HG02840 (cell line): ENCODE data around the gene ABCG4.
"Not testable (repeated sequence)": the region's sequence is repeated elsewhere in the genome, so short reads cannot be mapped to it uniquely, and the experiment has no call there.

Source experiments
- ATAC-seq: cut with Tn5 transposase; IDR thresholded peaks from one replicate; pipeline ENCODE4 v1.9.1; 2021; ENCODE audit warnings: mild to moderate bottlenecking, moderate library complexity, moderate number of reproducible peaks; ENCODE audit not compliant: unreplicated experiment, low FRiP score

Gene ABCG4

GRCh38 chr11:119149018-119149785 is at the start of gene ABCG4:
Gene ABCG4, plus strand, starts transcription at chr11:119149052. Its CDS starts 914 bp downstream, at chr11:119149966.
- ATAC-seq: no peak

GRCh38 chr11:119099711-119100110 is 49.1 kb upstream of the ABCG4 start:
- no peak for ATAC-seq

DNA sequence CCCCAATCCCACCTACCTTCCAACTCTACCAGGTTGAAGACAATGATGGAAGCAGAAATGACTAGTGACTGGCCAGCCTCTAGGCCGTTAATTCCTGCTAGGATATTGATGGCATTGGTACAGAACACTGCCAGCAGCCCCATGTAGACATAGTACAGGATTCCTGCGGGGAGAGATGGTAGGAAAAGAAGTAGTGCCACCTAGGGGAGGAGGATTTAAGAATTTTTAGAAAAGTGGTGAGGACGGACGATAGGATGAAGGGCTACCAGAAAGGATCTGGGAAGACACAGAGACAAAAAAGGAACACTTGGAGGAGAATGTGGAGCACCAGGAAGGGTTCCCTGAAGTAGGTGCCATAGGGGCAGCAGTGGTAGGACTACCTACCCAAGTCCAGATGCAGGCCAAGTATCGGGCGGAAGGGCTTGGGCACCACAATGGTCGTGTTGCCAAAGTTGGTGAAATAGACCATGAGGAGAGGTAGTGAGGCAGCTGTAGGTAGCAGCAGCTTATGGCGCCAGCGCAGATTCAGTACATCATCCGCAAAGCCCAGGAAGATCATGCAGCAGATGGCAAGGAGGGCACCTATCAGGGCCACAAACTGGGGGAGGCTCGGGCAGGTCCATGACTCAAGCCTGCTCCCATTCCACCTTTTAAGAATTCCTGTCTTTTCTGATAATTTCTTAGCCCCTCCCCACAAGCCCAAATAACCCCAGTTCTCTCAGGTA is 48.4 kb upstream of the ABCG4 start:
- no peak for ATAC-seq

GRCh38 chr11:119100994-119101758 is 47.7 kb upstream of the ABCG4 start:
- ATAC-seq: no peak

DNA sequence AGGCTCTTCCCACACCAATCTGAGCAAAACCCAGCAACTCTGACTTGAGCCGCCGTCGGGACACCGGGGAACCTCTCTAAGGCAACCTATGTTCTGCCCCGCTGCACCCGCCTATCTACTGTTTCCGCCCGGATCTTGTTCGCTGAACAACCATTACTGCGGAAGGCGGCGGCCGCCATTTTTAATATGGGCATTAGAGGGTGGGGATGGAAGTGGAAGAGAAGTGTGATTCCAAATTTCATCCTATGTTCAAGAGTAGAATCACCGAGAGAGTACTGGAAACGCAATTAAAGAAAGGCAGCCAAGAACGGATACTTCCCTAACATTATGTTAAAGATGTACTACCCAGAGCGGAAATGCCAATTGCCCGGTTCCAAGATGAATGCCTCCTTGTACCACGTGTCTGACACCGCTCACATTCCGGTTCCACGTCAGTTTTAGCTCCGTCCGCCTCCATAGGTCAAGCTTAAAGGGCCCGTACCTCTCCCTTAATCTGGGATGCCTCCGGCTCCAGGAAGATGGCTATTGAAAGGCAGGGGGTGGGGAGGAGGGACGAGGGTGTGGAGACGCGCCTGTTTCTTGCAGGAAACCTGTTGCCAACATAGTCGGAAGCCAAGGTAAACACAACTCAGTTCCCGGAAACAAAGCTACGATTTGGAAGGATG is 47.0 kb upstream of the ABCG4 start, which contains the start of gene DPAGT1:
DPAGT1 (minus strand) TSS at position 95 of the 665 bp plus-strand sequence. CDS start 198 bp downstream, outside the sequence.
- peak; percentile 85 for ATAC-seq

DNA sequence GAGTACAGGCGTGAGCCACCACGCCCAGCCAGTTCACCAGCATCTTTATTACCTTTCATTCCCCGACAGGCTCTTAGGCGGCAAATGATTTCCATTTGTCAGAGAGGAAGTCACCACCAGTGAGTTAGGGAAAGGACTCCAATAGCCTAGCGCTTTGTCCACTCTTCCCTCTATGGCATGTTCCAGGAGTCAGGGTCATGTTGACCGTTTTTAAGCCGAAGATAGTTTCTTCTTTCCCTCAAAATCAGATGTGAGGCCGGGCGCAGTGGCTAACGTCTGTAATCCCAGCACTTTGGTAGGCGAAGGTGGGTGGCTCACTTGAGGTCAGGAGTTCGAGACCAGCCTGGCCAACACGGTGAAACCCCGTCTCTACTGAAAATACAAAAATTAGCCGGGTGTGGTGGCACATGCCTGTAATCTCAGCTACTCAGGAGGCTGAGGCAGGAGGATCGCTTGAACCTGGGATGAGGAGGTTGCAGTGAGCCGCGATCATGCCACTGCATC is 45.6 kb upstream of the ABCG4 start:
- ATAC-seq: not testable (repeated sequence)

GRCh38 chr11:119103793-119104192 is 45.1 kb upstream of the ABCG4 start:
- ATAC-seq: no peak

DNA sequence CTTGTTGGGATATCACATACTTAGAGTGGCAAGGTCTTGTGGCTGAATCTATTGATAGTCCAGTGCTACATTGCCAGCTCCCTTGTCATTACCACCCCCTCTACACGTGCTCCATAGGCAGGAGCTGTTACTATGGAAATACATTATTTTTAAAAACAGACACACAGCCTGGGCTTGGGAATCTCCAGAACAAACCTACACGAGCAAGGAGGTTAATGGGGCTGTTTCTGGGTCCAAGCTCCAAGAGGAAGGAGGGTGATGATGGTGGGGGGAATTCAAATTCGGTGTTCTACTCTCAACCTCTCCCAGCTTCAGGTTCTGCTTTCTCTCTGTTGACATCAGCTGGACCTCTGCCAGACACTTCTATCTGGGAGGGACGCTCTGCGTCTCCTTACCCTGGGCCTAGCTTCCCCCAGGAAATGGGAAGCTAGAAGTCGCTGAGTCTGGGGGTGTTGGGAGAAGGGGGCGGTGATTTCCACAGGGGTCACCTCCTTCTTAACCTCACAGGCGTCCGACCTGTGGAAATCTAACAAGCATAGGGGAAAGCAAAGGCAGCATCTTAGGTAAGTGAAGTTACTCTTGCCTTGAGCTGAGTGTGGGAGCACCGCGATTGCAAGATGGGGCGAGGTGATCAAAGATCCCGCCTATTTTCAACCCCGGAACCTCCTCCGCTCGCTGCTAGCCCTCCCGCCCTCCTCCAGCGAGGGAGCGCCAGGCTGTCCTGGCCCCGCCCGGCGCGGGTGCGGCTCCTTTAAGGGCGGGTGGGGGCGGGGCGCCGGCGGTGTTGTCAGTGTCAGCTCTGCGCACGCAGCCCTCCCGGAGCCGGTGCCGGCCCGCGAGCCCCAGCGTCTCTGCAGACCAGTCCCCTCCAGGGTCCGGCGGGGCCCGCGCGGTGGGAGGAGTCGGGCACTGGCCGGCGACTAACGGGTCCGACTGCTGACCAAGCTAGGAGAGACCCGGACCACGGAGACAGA is 42.0 kb upstream of the ABCG4 start, which contains the start of gene C2CD2L:
C2CD2L (plus strand) TSS at position 781 of the 974 bp plus-strand sequence. CDS start 398 bp downstream, outside the sequence.
- ATAC-seq: peak; percentile 67

DNA sequence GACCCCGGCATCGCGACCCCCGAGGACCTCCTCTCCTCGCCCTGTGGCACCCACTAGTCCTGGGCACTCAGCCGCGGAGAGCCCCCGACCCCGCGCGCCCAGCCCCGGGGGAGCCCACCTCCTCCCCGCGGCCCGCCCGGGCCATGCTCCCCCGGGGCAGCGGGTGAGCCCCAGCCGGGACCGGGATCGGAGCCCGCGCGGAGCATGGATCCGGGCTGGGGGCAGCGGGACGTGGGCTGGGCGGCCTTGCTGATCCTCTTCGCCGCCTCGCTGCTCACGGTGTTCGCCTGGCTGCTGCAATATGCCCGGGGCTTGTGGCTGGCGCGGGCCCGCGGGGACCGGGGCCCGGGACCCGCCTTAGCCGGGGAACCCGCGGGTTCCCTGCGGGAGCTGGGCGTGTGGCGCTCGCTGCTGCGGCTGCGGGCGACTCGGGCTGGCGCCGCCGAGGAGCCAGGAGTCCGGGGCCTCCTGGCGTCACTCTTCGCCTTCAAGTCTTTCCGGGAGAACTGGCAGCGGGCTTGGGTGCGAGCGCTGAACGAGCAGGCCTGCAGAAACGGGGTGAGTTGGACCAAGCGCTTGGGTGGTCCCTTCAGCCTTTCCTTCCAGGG is 41.2 kb upstream of the ABCG4 start:
- ATAC-seq: peak; percentile 16

DNA sequence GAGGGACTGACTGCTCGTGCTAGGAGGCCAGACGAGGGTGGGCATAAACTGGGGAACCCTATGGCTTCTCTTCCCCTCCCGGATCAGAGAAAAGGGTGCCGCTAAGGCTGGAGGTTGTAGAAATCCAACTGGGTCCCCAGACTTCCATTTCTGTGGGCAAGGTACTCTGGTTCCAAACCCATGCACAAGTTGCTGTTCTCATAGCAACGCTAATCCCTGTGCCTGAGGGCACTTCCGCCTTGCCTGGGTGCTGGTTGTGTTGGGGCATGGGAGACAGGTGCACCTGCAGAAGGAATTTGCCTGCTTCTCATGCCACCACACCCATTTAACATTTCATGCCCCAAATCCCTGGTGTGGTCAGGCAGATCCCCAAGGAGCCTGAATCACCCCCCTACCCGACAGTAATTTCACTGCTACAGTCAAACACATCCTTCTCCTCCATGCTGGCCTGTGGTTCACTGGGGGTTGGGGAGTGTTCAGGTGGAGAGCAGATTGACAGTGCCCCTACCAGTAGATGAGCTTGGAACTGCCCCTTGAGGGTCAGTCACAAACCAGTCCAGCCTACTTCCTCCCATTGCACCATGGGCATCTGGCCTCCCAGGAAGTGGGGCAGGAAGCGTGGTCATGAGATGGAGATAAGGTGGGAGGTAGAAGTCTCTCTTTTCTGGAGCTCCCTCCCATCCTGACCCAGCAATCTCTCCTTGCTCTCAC is 40.6 kb upstream of the ABCG4 start:
- no peak for ATAC-seq

DNA sequence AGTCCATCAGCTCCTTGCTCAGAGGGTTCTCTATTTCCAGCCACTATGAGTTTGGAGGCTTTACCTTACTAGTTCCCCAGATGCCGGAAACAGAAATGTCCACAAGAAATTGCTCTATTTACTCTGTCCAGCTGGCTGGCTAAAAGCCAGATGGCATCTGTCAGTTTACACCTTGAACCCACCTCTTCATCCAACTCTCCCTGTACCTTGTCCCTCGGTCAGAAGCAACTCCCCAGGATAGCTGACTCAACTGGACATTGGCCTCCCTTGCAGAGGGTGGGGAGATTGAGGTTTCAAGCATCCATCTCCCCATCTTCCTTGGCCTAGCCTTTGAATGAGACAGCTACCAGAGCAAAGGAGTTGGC is 40.0 kb upstream of the ABCG4 start:
- ATAC-seq: no peak

- ATAC-seq: no peak
These were observed 39.0 kb upstream of the ABCG4 start for GRCh38 chr11:119109843-119110242.

DNA sequence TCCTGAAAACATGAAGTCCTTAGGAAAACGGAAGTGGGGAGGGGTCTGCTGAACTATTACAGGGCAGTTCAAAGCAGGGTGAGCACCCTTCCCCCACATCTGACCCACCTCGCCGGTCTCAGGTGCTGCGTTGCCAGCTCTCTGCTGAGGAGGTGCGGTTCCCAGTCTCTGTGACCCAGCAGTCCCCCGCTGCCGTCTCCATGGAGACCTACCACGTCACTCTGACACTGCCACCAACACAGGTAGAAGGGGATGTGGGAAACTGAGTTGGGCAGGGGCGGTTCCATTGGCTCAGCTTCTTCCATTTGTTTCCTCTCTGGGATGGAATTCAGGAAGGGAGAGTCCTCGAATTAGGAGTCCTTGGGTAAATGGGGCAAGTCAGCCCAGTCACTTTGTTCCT is 38.4 kb upstream of the ABCG4 start:
- no peak for ATAC-seq

DNA sequence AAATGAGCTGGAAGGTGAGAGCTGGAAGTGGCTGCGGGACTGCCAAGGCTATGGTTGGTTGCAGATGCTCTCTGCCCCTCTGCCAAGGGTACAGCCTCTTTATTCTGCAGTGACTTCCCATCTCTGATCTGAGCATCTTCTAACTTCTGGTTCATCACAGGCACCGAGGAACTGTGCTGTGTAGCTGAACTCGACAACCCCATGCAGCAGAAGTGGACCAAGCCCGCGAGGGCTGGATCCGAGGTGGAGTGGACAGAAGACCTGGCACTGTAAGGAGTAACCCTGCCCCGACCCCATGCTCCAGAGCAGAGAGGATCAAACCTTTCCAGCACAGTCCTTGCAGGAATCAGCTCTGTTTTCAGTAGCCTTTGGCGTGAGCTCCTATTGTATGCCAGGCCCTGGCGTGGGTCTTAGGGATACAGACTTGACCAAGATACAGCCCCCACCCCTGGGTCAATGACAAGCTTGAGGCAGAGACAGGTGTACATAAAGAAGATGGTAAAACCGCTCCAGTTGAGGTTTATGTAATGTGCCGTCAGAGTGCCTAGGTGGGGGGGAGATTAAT is 37.4 kb upstream of the ABCG4 start:
- no peak for ATAC-seq

DNA sequence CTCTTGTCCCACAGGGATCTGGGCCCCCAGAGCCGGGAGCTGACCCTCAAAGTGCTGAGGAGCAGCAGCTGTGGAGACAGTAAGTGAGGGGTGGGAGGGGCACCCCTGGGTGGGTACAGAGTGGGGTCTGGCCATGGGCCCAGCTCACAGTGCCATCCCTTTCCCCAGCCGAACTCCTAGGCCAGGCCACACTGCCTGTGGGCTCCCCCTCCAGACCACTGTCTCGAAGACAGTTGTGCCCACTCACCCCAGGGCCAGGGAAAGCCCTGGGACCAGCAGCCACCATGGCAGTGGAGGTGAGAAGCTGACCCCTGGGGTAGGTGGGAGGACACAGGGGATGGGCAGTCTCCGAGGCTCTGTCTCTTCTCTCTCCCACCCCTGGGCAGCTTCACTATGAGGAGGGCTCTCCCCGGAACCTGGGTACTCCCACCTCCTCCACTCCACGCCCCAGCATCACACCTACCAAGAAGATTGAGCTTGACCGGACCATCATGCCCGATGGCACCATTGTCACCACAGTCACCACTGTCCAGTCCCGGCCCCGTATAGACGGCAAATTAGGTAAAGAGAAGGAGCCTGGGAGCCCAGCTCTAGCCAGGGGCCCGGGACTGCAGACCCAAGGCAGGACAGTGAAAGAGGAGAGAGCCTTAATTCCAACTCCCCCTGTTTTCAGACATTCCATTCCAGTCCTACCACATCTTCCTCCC is 36.4 kb upstream of the ABCG4 start:
- no peak for ATAC-seq

DNA sequence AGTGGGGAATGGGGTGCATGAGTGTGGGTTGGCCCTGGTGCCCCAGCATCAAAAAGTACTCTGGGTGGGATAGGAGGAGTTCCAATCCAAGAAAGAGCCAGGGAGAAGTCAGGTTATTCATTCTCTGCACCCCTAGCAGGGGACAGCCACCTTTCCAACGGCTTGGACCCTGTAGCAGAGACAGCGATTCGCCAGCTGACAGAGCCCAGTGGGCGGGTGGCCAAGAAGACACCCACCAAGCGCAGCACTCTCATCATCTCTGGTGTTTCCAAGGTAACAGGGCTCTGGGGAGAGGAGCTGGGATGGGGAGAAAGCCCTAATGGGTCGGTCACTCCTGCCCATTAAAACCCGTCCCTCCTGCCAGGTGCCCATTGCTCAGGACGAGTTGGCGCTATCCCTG is 35.1 kb upstream of the ABCG4 start:
- ATAC-seq: no peak

- ATAC-seq: no peak
These were observed 34.5 kb upstream of the ABCG4 start for GRCh38 chr11:119114351-119114750.
